Inflammatory macrophage treated with lipopolysaccharide for 1 hour (primary cell): ENCODE results near the gene PARP15.

Experiments
- DNase-seq, 2 donors: peaks; one replicate each; pipeline ENCODE4 v3.0.0-alpha.2; 2020 to 2022

The PARP15 gene

GRCh38 chr3:122671553-122671952 is 94.1 kb downstream of the PARP15 start:
- no peak for DNase-seq

- DNase-seq, result no peak
Measured at GRCh38 chr3:122674339-122674738, 96.9 kb downstream of the PARP15 start.

- DNase-seq, result no peak
Measured at GRCh38 chr3:122676759-122677158, 99.3 kb downstream of the PARP15 start.

- DNase-seq, result no peak
Measured at GRCh38 chr3:122677216-122677615, 99.8 kb downstream of the PARP15 start.

GRCh38 chr3:122678506-122678905 is 101.1 kb downstream of the PARP15 start:
- peak; percentile 37 to 71 for DNase-seq

- DNase-seq, result peak; percentile 47 to 82
Measured at GRCh38 chr3:122679085-122679881, 101.8 kb downstream of the PARP15 start.

GRCh38 chr3:122679882-122680474 is 102.5 kb downstream of the PARP15 start:
- peak in 1 of 2 donors; percentile 38 for DNase-seq

- peak; percentile 85 to 96 for DNase-seq
Measured at GRCh38 chr3:122680475-122681283, 103.2 kb downstream of the PARP15 start, which contains the start of gene PARP14. TSS of gene PARP14 (plus strand) at chr3:122680839. CDS start at chr3:122680884, 45 bp downstream.

- peak in 1 of 2 donors; percentile 35 for DNase-seq
Measured at GRCh38 chr3:122681284-122681973, 104.0 kb downstream of the PARP15 start.

- DNase-seq, result peak; percentile 44 to 48
Measured at GRCh38 chr3:122681974-122682409, 104.5 kb downstream of the PARP15 start.

GRCh38 chr3:122682778-122683411 is 105.4 kb downstream of the PARP15 start:
- DNase-seq, result peak; percentile 85 to 89

GRCh38 chr3:122687298-122687697 is 109.8 kb downstream of the PARP15 start:
- DNase-seq, result peak; percentile 31 to 42
